ENCODE data around the gene MTA1.

DNA sequence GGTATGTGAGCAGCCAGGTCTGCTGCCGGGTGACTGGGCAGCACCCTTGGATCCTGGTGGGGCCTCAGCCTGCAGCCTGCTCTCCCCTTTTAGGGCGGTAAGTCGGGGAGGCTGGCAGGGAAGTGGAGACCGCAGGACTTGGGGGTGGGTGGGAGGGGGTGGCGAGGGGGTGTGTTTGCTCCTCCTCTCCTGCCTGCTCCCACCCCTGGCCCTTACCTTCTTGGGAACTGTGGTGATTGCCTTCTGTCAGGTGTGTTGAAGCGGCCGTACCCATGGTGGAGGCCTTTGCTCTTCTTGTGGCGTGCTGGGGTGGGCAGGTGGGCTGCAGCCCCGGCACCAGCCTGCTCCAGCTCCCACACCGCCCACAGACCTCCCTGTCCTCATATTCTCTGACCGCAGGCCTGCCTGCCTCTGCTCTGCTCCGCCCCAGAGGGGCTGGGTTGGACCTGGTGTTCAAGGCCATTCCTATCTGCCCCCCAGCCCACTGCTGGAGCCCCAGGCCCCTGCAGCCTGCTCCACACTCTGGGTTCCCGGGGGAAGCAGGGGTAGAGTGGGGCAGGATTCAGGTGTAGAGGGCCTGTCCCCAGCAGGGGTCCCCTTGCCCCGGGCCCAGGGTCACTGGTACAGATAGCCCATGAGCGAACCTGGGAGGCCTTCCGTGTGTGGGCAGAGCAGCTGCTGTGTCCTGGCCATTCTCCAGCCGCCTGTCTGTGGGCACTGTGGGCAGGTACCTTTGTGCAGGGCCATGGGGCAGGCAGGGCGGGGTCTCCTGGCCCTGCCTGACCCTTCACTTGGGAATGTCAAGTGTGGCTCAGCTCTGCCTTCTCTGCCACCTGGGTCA is 76.6 kb downstream of the MTA1 start:
- TF ChIP-seq ZNF274 (IDR thresholded peaks at IDR 0.05; ENCODE audit: low read depth, low read length) (no peak), YY1 (IDR thresholded peaks at IDR 0.05; ENCODE audit: insufficient read depth, insufficient read length) (no peak)
